T-cell (primary cell): Measurements from ENCODE around the gene LRCH3. TPM values are rescaled to one million over a fixed set of nuclear protein-coding genes. Genes with fewer than 3 reads are reported as not detected.
"Not testable (repeated sequence)": the region's sequence is repeated elsewhere in the genome, so short reads cannot be mapped to it uniquely, and the experiment has no call there.

ENCODE experiments used
- ATAC-seq, 4 experiments: fragments of 200-7000 bp in 3 of 4; fragments of 150-1000 bp in 1 of 4; cut with Tn5 transposase; replicated peaks in 1 of 4; 1 replicate in 3 of 4; 2 replicates in 1 of 4; pipeline ENCODE4 v1.10.0; 2021; ENCODE audit warnings: moderate library complexity in 3 of 4, mild to moderate bottlenecking in 2 of 4, moderate number of reproducible peaks in 1 of 4
- CTCF ChIA-PET, 2 donors: fragments of 300-600 bp; sonication (Branson Sonifier 250); formaldehyde crosslinking; loops; one replicate each; lab custom pipeline; 2022; ENCODE audit warnings: antibody characterized with exemption in 2 of 2; lab: Charles Lee
- POLR2A ChIA-PET, 2 donors: fragments of 300-600 bp; sonication (Branson Sonifier 250); formaldehyde crosslinking; loops; one replicate each; lab custom pipeline; 2022; ENCODE audit warnings: antibody characterized with exemption in 2 of 2; lab: Charles Lee
- DNase-seq, 35 experiments: peaks; one replicate each; pipeline versions ENCODE4 v3.0.0 to v3.0.0-alpha.2; 2013 to 2023
- H3K27ac ChIP-seq: one replicate; pipeline ENCODE4 v1.5.1; 2013; ENCODE audit warnings: low read length
- H3K27me3 ChIP-seq, 2 experiments: replicated peaks in 1 of 2; 1 replicate in 1 of 2; 2 replicates in 1 of 2; pipeline versions ENCODE4 v1.6.1 to v1.7.0; 2013; ENCODE audit warnings: low read length in 1 of 2, mixed read lengths in 1 of 2; ENCODE audit not compliant: control insufficient read depth in 2 of 2, insufficient read depth in 2 of 2; ENCODE audit errors: extremely low read depth in 1 of 2
- H3K36me3 ChIP-seq, 2 donors: 1 replicate in 1 of 2; 2 replicates in 1 of 2; pipeline versions ENCODE4 v1.6.1 to v1.7.0; 2013; ENCODE audit warnings: low read length in 1 of 2; ENCODE audit not compliant: control insufficient read depth in 2 of 2, insufficient read depth in 1 of 2; ENCODE audit errors: extremely low read depth in 1 of 2
- H3K4me1 ChIP-seq, 2 experiments: 1 replicate in 1 of 2; 2 replicates in 1 of 2; pipeline versions ENCODE4 v1.6.1 to v1.7.0; 2013; ENCODE audit warnings: low read length in 2 of 2, mixed read lengths in 1 of 2; ENCODE audit not compliant: insufficient read depth in 2 of 2, control insufficient read depth in 1 of 2; ENCODE audit errors: extremely low read depth in 1 of 2
- H3K4me3 ChIP-seq, 2 donors: 1 replicate in 1 of 2; 2 replicates in 1 of 2; pipeline versions ENCODE4 v1.5.1 to v1.7.0; 2013; ENCODE audit warnings: mild to moderate bottlenecking in 2 of 2, low read length in 1 of 2, moderate library complexity in 1 of 2; ENCODE audit not compliant: control insufficient read depth in 1 of 2; ENCODE audit errors: extremely low read depth in 1 of 2
- H3K9me3 ChIP-seq: 2 replicates; pipeline ENCODE4 v1.7.0; 2013
- H3K27ac Mint-ChIP-seq, 2 donors: one replicate each; pipeline ENCODE4 v1.8.0; 2020 to 2021; ENCODE audit warnings: mild to moderate bottlenecking in 2 of 2, mixed read lengths in 2 of 2
- H3K27me3 Mint-ChIP-seq, 2 donors: one replicate each; pipeline ENCODE4 v1.8.0; 2021 to 2022; ENCODE audit warnings: mixed read lengths in 2 of 2
- H3K36me3 Mint-ChIP-seq: one replicate; pipeline ENCODE4 v1.8.0; 2021; ENCODE audit warnings: mixed read lengths
- H3K4me1 Mint-ChIP-seq, 3 donors: one replicate each; pipeline ENCODE4 v1.8.0; 2020 to 2022; ENCODE audit warnings: mixed read lengths in 3 of 3, mild to moderate bottlenecking in 1 of 3
- H3K4me3 Mint-ChIP-seq, 3 donors: one replicate each; pipeline ENCODE4 v1.8.0; 2020 to 2022; ENCODE audit warnings: mild to moderate bottlenecking in 3 of 3, mixed read lengths in 3 of 3, moderate library complexity in 3 of 3
- H3K9me3 Mint-ChIP-seq, 3 donors: one replicate each; pipeline ENCODE4 v1.8.0; 2020 to 2022; ENCODE audit warnings: mixed read lengths in 3 of 3
- WGBS: methylation state at CpG from one replicate; pipeline ENCODE4 v1.1.5; 2013; ENCODE audit warnings: missing lambda C conversion rate; ENCODE audit not compliant: insufficient coverage; 5-methylcytosine and 5-hydroxymethylcytosine counted together
- total RNA-seq, 35 experiments: library from RNA in 6 of 35; stranded (reverse) in 6 of 35; fragments of 120-200 nt in 1 of 35; gene quantifications; one replicate each; pipeline versions ENCODE4 v1.2.1 to v1.2.4 and lab custom pipeline; 2013 to 2026

LRCH3 gene
- total RNA-seq, 5 donors from 2014 or later (not counting 1 experiment from before 2014, with no cell fraction given) = 51.4 to 75.1 (median 62.2) TPM

DNA sequence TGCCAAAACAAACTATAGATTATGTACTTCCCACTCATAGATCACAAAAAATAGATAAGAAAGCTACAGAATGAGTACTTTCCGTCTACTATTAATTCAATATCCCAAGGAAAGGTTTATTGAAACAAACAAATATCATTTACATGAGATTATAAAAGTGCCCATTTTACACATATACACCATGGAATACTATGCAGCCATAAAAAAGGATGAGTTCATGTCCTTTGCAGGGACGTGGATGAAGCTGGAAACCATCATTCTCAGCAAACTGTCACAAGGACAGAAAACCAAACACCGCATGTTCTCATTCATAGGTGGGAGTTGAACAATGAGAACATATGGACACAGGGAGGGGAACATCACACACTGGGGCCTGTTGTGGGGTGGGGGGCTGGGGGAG is 136.5 kb downstream of the LRCH3 start:
- POLR2A ChIA-PET, H3K36me3 ChIP-seq: not testable (repeated sequence)

GRCh38 chr3:197936819-197937384 is 145.8 kb downstream of the LRCH3 start:
- ChIA-PET POLR2A (no interaction called here), CTCF (no interaction called here)
- Histone ChIP-seq H3K4me1 (no peaks in the 10 kb centered on the region), H3K27me3 (no peaks in the 10 kb centered on the region), H3K27ac (no peak overlapping the region), H3K4me3 (no peak overlapping the region), H3K9me3 (no peaks in the 10 kb centered on the region), H3K36me3 (peaks cover 0 to 2% of the 10 kb centered on the region in 2 donors)
- 93% methylated on average over 13 of the region's 15 CpGs for WGBS
- DNase-seq (no peak), ATAC-seq (no peak)
- no peak overlapping the region for H3K4me3 Mint-ChIP-seq
- peaks cover 12% of the 10 kb centered on the region for H3K36me3 Mint-ChIP-seq
- no peaks in the 10 kb centered on the region for H3K27me3 Mint-ChIP-seq
- no peaks in the 10 kb centered on the region for H3K4me1 Mint-ChIP-seq
- H3K9me3 Mint-ChIP-seq = no peaks in the 10 kb centered on the region
- H3K27ac Mint-ChIP-seq = no peak overlapping the region

More for the DNA sequence above, 136.5 kb downstream of the LRCH3 start:
- peaks cover 32% of the 10 kb centered on the region for H3K36me3 Mint-ChIP-seq
- H3K4me3 Mint-ChIP-seq, H3K27me3 ChIP-seq, CTCF ChIA-PET, H3K27me3 Mint-ChIP-seq, H3K4me1 Mint-ChIP-seq, ATAC-seq, H3K9me3 ChIP-seq, H3K4me3 ChIP-seq, H3K27ac ChIP-seq, H3K4me1 ChIP-seq, H3K27ac Mint-ChIP-seq, DNase-seq, H3K9me3 Mint-ChIP-seq: not testable (repeated sequence)
- WGBS = no CpG with 5 or more reads among the region's 3 CpGs

Other genes with a start within 250 kb of the LRCH3 start
- 10 to 100 TPM; 31.1 to 74.7 (median 68.9) TPM for gene BDH1, start 235.3 kb upstream of the LRCH3 start, total RNA-seq
- gene RUBCN, start 54.4 kb upstream of the LRCH3 start, total RNA-seq = 10 to 100 TPM; 40.3 to 73.5 (median 64.7) TPM
- gene FYTTD1, start 41.4 kb upstream of the LRCH3 start, total RNA-seq = 10 to 100 TPM; 52.4 to 58.4 (median 55.6) TPM
- 1,000 to 10,000 TPM; 1,657 to 1,935 (median 1,760) TPM for gene RPL35A, start 158.9 kb downstream of the LRCH3 start, total RNA-seq
- 1 to 10 TPM; 3.7 to 8.2 (median 5.5) TPM for gene LMLN, start 169.0 kb downstream of the LRCH3 start, total RNA-seq